HCT116 (cell line): ENCODE measurements around the gene FTCD. TPM values are rescaled to one million over a fixed set of nuclear protein-coding genes. Genes with fewer than 3 reads are reported as not detected.

Source experiments
- ATAC-seq: fragments of 200-7000 bp; cut with Tn5 transposase; 2 replicates; pipeline ENCODE4 v1.9.1; 2020; ENCODE audit warnings: mild to moderate bottlenecking, moderate library complexity
- BruUV-seq: library from RNA; stranded (reverse); fragments of 400-500 nt; replicated peaks from 2 replicates; lab custom pipeline; 2021; lab: Mats Ljungman, UMichigan
- CTCF ChIA-PET: fragments of 300-600 bp; sonication (Branson Sonifier 250); formaldehyde crosslinking; loops from one replicate; lab custom pipeline; 2021; ENCODE audit warnings: antibody characterized with exemption; lab: Charles Lee
- POLR2A ChIA-PET: fragments of 300-600, 350-600 bp; sonication (Branson Sonifier 250); formaldehyde crosslinking; loops from one replicate; lab custom pipeline; 2021; ENCODE audit warnings: antibody characterized with exemption; lab: Charles Lee
- RAD21 ChIA-PET, 2 experiments: fragments of 300-600 bp; sonication (Branson Sonifier 250); formaldehyde crosslinking; loops; one replicate each; lab custom pipeline; 2023; ENCODE audit warnings: low total read pairs in 2 of 2; ENCODE audit not compliant: uncharacterized antibody in 2 of 2, unreplicated experiment in 2 of 2, low non-redundant PET in 1 of 2; lab: Charles Lee
- DNase-seq: peaks from one replicate; pipeline ENCODE4 v3.0.0-alpha.2; 2010; ENCODE audit warnings: low read depth, low spot score
- H2AFZ ChIP-seq: fragments of 200-600 bp; shearing (Covaris generic), sonication (generic); 2 replicates; pipeline ENCODE4 v1.6.1; 2017; ENCODE audit warnings: low read depth, mixed run types, mixed read lengths, antibody characterized with exemption, low read length; ENCODE audit not compliant: poor library complexity, severe bottlenecking
- H3K27ac ChIP-seq: 2 replicates; pipeline ENCODE4 v1.5.1; 2012; ENCODE audit warnings: low read depth, low read length
- H3K27me3 ChIP-seq: fragments of 200-600 bp; sonication (generic); 2 replicates; pipeline ENCODE4 v1.6.1; 2016; ENCODE audit warnings: mixed run types, low read length, mixed read lengths; ENCODE audit not compliant: insufficient read depth
- H3K36me3 ChIP-seq, 2 experiments: fragments of 200-500 bp in 1 of 2; fragments of 200-600 bp in 1 of 2; sonication (Bioruptor generic) in 1 of 2; sonication (generic) in 1 of 2; 2 replicates each; pipeline versions ENCODE4 v1.5.1 to v1.6.1; 2014 to 2016; ENCODE audit warnings: low read length in 2 of 2, inconsistent platforms in 1 of 2, mixed read lengths in 1 of 2, mixed run types in 1 of 2; ENCODE audit not compliant: insufficient read depth in 2 of 2, control insufficient read depth in 1 of 2
- H3K4me1 ChIP-seq, 2 experiments: fragments of 200-600 bp in 1 of 2; sonication (generic) in 1 of 2; 2 replicates each; pipeline versions ENCODE4 v1.5.1 to v1.6.1; 2012 to 2017; ENCODE audit warnings: low read length in 2 of 2, inconsistent platforms in 1 of 2, mild to moderate bottlenecking in 1 of 2, mixed read lengths in 1 of 2, mixed run types in 1 of 2, moderate library complexity in 1 of 2; ENCODE audit not compliant: insufficient read depth in 2 of 2, control insufficient read depth in 1 of 2
- H3K4me2 ChIP-seq: fragments of 200-600 bp; sonication (generic); 2 replicates; pipeline ENCODE4 v1.6.1; 2017; ENCODE audit warnings: mixed run types, low read length, mixed read lengths
- H3K4me3 ChIP-seq, 2 experiments: fragments of 200-600 bp in 1 of 2; sonication (generic) in 1 of 2; replicated peaks in 1 of 2; 2 replicates each; pipeline ENCODE4 v1.5.1; 2011 to 2016; ENCODE audit warnings: low read length in 2 of 2, control low read depth in 1 of 2, low read depth in 1 of 2, mild to moderate bottlenecking in 1 of 2, mixed read lengths in 1 of 2, mixed run types in 1 of 2
- H3K79me2 ChIP-seq: fragments of 200-600 bp; sonication (generic); 2 replicates; pipeline ENCODE4 v1.6.1; 2017; ENCODE audit warnings: mild to moderate bottlenecking, mixed run types, low read length, moderate library complexity, mixed read lengths; ENCODE audit not compliant: insufficient read depth
- H3K9ac ChIP-seq: fragments of 200-600 bp; sonication (generic); 2 replicates; pipeline ENCODE4 v1.6.1; 2016; ENCODE audit warnings: low read length, mixed read lengths
- H3K9me2 ChIP-seq: fragments of 200-600 bp; sonication (generic), shearing (Covaris generic); 2 replicates; pipeline ENCODE4 v1.6.1; 2017; ENCODE audit warnings: mixed run types, mild to moderate bottlenecking, moderate library complexity; ENCODE audit not compliant: insufficient read depth
- H3K9me3 ChIP-seq, 2 experiments: fragments of 200-500 bp in 1 of 2; fragments of 200-600 bp in 1 of 2; sonication (Bioruptor generic) in 1 of 2; sonication (generic) in 1 of 2; 2 replicates each; pipeline ENCODE4 v1.6.1; 2014 to 2017; ENCODE audit warnings: low read length in 2 of 2, mixed read lengths in 2 of 2, inconsistent platforms in 1 of 2, low read depth in 1 of 2, mild to moderate bottlenecking in 1 of 2, mixed run types in 1 of 2, moderate library complexity in 1 of 2; ENCODE audit not compliant: control insufficient read depth in 1 of 2, insufficient read depth in 1 of 2
- H4K20me1 ChIP-seq: fragments of 200-600 bp; sonication (generic), shearing (Covaris generic); 2 replicates; pipeline ENCODE4 v1.6.1; 2017; ENCODE audit warnings: mixed run types, mild to moderate bottlenecking, moderate library complexity; ENCODE audit not compliant: insufficient read depth
- ATF3 ChIP-seq: IDR thresholded peaks from 2 replicates; pipeline ENCODE4 v1.6.1; 2012
- CBX3 ChIP-seq: IDR thresholded peaks from 2 replicates; pipeline ENCODE4 v1.6.1; 2012; ENCODE audit warnings: low read depth
- CEBPB ChIP-seq: IDR thresholded peaks from 2 replicates; pipeline ENCODE4 v1.6.1; 2012; ENCODE audit warnings: low read depth
- CTCF ChIP-seq, 3 experiments: fragments of 200-600 bp in 1 of 3; sonication (generic) in 1 of 3; IDR thresholded peaks in 2 of 3; conservative IDR thresholded peaks in 1 of 3; 2 replicates each; pipeline ENCODE4 v1.5.1; 2012 to 2017; ENCODE audit warnings: low read depth in 2 of 3, low read length in 2 of 3, antibody characterized with exemption in 1 of 3, borderline replicate concordance in 1 of 3, control low read depth in 1 of 3, mild to moderate bottlenecking in 1 of 3, mixed read lengths in 1 of 3, mixed run types in 1 of 3, moderate library complexity in 1 of 3; ENCODE audit not compliant: insufficient read depth in 1 of 3
- EGR1 ChIP-seq: IDR thresholded peaks from 2 replicates; pipeline ENCODE4 v1.6.1; 2012; ENCODE audit warnings: low read depth
- ELF1 ChIP-seq: IDR thresholded peaks from 2 replicates; pipeline ENCODE4 v1.6.1; 2012; ENCODE audit warnings: low read depth, borderline replicate concordance
- EZH2phosphoT487 ChIP-seq: fragments of 200-600 bp; IDR thresholded peaks from 2 replicates; pipeline ENCODE4 v1.6.1; 2018; ENCODE audit warnings: antibody characterized with exemption, borderline replicate concordance
- FOSL1 ChIP-seq: IDR thresholded peaks from 2 replicates; pipeline ENCODE4 v1.6.1; 2012; ENCODE audit warnings: low read depth
- MAX ChIP-seq: IDR thresholded peaks from 2 replicates; pipeline ENCODE4 v1.6.1; 2012
- POLR2AphosphoS5 ChIP-seq: IDR thresholded peaks from 2 replicates; pipeline ENCODE4 v1.6.1; 2011; ENCODE audit warnings: mild to moderate bottlenecking, low read depth, low read length, moderate library complexity
- REST ChIP-seq: IDR thresholded peaks from 2 replicates; pipeline ENCODE4 v1.6.1; 2012; ENCODE audit warnings: low read depth
- SIN3A ChIP-seq: IDR thresholded peaks from 2 replicates; pipeline ENCODE4 v1.6.1; 2012; ENCODE audit warnings: low read depth
- SP1 ChIP-seq: IDR thresholded peaks from 2 replicates; pipeline ENCODE4 v1.6.1; 2012; ENCODE audit warnings: low read depth
- SRF ChIP-seq: IDR thresholded peaks from 2 replicates; pipeline ENCODE4 v1.6.1; 2012; ENCODE audit warnings: low read depth
- TCF7L2 ChIP-seq: IDR thresholded peaks from 2 replicates; pipeline ENCODE4 v1.7.0; 2011; ENCODE audit warnings: borderline replicate concordance, inconsistent platforms; ENCODE audit not compliant: insufficient read depth, insufficient read length; ENCODE audit errors: extremely low read depth
- YY1 ChIP-seq: IDR thresholded peaks from 2 replicates; pipeline ENCODE4 v1.6.1; 2011; ENCODE audit warnings: low read length, low read depth, moderate library complexity, mild to moderate bottlenecking; ENCODE audit not compliant: insufficient replicate concordance; ENCODE audit errors: extremely low read depth
- ZBTB33 ChIP-seq: IDR thresholded peaks from 2 replicates; pipeline ENCODE4 v1.6.1; 2011; ENCODE audit warnings: mild to moderate bottlenecking, low read length, moderate library complexity; ENCODE audit not compliant: insufficient replicate concordance; ENCODE audit errors: extremely low read depth
- ZFX ChIP-seq: fragments of 450-650 bp; IDR thresholded peaks from 2 replicates; pipeline ENCODE4 v1.6.1; 2017
- ZNF274 ChIP-seq: fragments of 200-500 bp; sonication (Bioruptor generic); IDR thresholded peaks from 2 replicates; pipeline ENCODE4 v1.6.1; 2014; ENCODE audit warnings: mild to moderate bottlenecking, low read depth, low read length, inconsistent platforms
- intact Hi-C: fragments of 100-400 bp; cut with micrococcal nuclease; formaldehyde crosslinking; loops from 2 replicates; pipeline ENCODE4 v1.10.0; 2022
- total RNA-seq: library from RNA; stranded (reverse); gene quantifications from one replicate; pipeline ENCODE4 v1.2.1, GENCODE V29; 2021; ENCODE audit not compliant: unreplicated experiment

The FTCD gene
- total RNA-seq, 1 experiment from 2014 or later: 2.5 TPM

GRCh38 chr21:46189959-46190490 lies 34.6 kb upstream of the FTCD start:
- Histone ChIP-seq H3K79me2 (no peaks in the 10 kb centered on the region), H3K4me3 (no peak overlapping the region), H3K4me2 (no peak overlapping the region), H4K20me1 (no peaks in the 10 kb centered on the region), H3K27me3 (no peaks in the 10 kb centered on the region), H2AFZ (no peak overlapping the region), H3K9ac (no peak overlapping the region), H3K9me2 (no peaks in the 10 kb centered on the region), H3K9me3 (no peaks in the 10 kb centered on the region), H3K4me1 (peaks cover 14 to 19% of the 10 kb centered on the region in 2 experiments), H3K27ac (no peak overlapping the region), H3K36me3 (no peaks in the 10 kb centered on the region)
- ATAC-seq: no peak
- ChIA-PET POLR2A (no interaction called here), RAD21 (no interaction called here), CTCF (no interaction called here)
- DNase-seq: no peak
- BruUV-seq: no TSS peak
- no peak for TF ChIP-seq REST
- no peak for TF ChIP-seq EZH2phosphoT487
- TF ChIP-seq TCF7L2: no peak
- no peak for TF ChIP-seq CEBPB
- TF ChIP-seq YY1: no peak
- TF ChIP-seq CTCF (IDR thresholded peaks at IDR 0.05 in 2 of 3, conservative IDR thresholded peaks at IDR 0.05 in 1 of 3; ENCODE audit: borderline replicate concordance in 1 of 3, insufficient read depth in 1 of 3, low read depth in 2 of 3, low read length in 2 of 3): no peak
- no peak for TF ChIP-seq FOSL1
- no peak for TF ChIP-seq SP1
- TF ChIP-seq SRF: no peak
- TF ChIP-seq SIN3A: no peak
- no peak for TF ChIP-seq CBX3
- no peak for TF ChIP-seq ZNF274
- no peak for TF ChIP-seq ZBTB33
- no peak for TF ChIP-seq POLR2AphosphoS5
- no peak for TF ChIP-seq ATF3
- no peak for TF ChIP-seq MAX
- no peak for TF ChIP-seq EGR1
- no peak for TF ChIP-seq ELF1
- no peak for TF ChIP-seq ZFX
- intact Hi-C loops: no loop called here
